ENCODE results near the gene PSMD5.
"Not testable (repeated sequence)": the region's sequence is repeated elsewhere in the genome, so short reads cannot be mapped to it uniquely, and the experiment has no call there.

GRCh38 chr9:120804784-120805363 is 37.8 kb downstream of the PSMD5 start:
- not testable (repeated sequence) for TF ChIP-seq CTCF, POLR2A (IDR thresholded peaks at IDR 0.05)

Data from testis (tissue), 2 donors.